Trophoblast cell (in vitro differentiated cells and primary cell): ENCODE data around the gene TMCO6.

Experiments used
- DNase-seq, 2 donors: peaks; one replicate each; pipeline ENCODE4 v3.0.0-alpha.2; 2016
- H2AFZ ChIP-seq: 2 replicates; pipeline ENCODE4 v1.6.1; 2013; ENCODE audit warnings: low read length, moderate library complexity, mild to moderate bottlenecking; ENCODE audit not compliant: insufficient read depth, poor library complexity
- H2AK5ac ChIP-seq: 2 replicates; pipeline ENCODE4 v1.6.1; 2013; ENCODE audit warnings: mild to moderate bottlenecking, low read length
- H2BK120ac ChIP-seq: 2 replicates; pipeline ENCODE4 v1.6.1; 2013; ENCODE audit warnings: low read length, mild to moderate bottlenecking, moderate library complexity; ENCODE audit not compliant: insufficient read depth, poor library complexity
- H2BK12ac ChIP-seq: 2 replicates; pipeline ENCODE4 v1.6.1; 2013; ENCODE audit warnings: mild to moderate bottlenecking, low read length, moderate library complexity
- H2BK5ac ChIP-seq: 2 replicates; pipeline ENCODE4 v1.6.1; 2013; ENCODE audit warnings: low read length, low read depth, moderate library complexity, mild to moderate bottlenecking; ENCODE audit not compliant: poor library complexity
- H3K14ac ChIP-seq: 2 replicates; pipeline ENCODE4 v1.6.1; 2013; ENCODE audit warnings: mild to moderate bottlenecking, low read length
- H3K18ac ChIP-seq: 2 replicates; pipeline ENCODE4 v1.6.1; 2013; ENCODE audit warnings: mild to moderate bottlenecking, low read length
- H3K23ac ChIP-seq: 2 replicates; pipeline ENCODE4 v1.6.1; 2013; ENCODE audit warnings: low read length
- H3K27ac ChIP-seq: 2 replicates; pipeline ENCODE4 v1.5.1; 2013; ENCODE audit warnings: low read depth, mild to moderate bottlenecking, inconsistent platforms, low read length, moderate library complexity
- H3K27me3 ChIP-seq: 2 replicates; pipeline ENCODE4 v1.6.1; 2013; ENCODE audit warnings: inconsistent platforms, mild to moderate bottlenecking, low read length, moderate library complexity; ENCODE audit not compliant: insufficient read depth
- H3K36me3 ChIP-seq, 2 experiments: 1 replicate in 1 of 2; 2 replicates in 1 of 2; pipeline ENCODE4 v1.6.1; 2013; ENCODE audit warnings: low read length in 2 of 2, mild to moderate bottlenecking in 2 of 2, moderate library complexity in 1 of 2; ENCODE audit not compliant: insufficient read depth in 2 of 2, control insufficient read depth in 1 of 2
- H3K4ac ChIP-seq: 2 replicates; pipeline ENCODE4 v1.6.1; 2013; ENCODE audit warnings: low read depth, mild to moderate bottlenecking, low read length, moderate library complexity
- H3K4me1 ChIP-seq, 2 experiments: 1 replicate in 1 of 2; 2 replicates in 1 of 2; pipeline ENCODE4 v1.6.1; 2013; ENCODE audit warnings: low read length in 2 of 2, mild to moderate bottlenecking in 2 of 2, moderate library complexity in 1 of 2; ENCODE audit not compliant: insufficient read depth in 2 of 2, control insufficient read depth in 1 of 2
- H3K4me2 ChIP-seq: 2 replicates; pipeline ENCODE4 v1.6.1; 2013; ENCODE audit warnings: inconsistent platforms, mild to moderate bottlenecking, low read length, moderate library complexity
- H3K4me3 ChIP-seq: 2 replicates; pipeline ENCODE4 v1.5.1; 2013; ENCODE audit warnings: mild to moderate bottlenecking, low read depth, low read length, inconsistent platforms
- H3K79me1 ChIP-seq: one replicate; pipeline ENCODE4 v1.6.1; 2013; ENCODE audit warnings: low read length
- H3K79me2 ChIP-seq: 2 replicates; pipeline ENCODE4 v1.6.1; 2013; ENCODE audit warnings: low read length, mild to moderate bottlenecking; ENCODE audit not compliant: control insufficient read depth, insufficient read depth, poor library complexity
- H3K9ac ChIP-seq: 2 replicates; pipeline ENCODE4 v1.6.1; 2013; ENCODE audit warnings: mild to moderate bottlenecking, low read length
- H3K9me3 ChIP-seq: 2 replicates; pipeline ENCODE4 v1.6.1; 2013; ENCODE audit warnings: low read depth, mild to moderate bottlenecking, control low read depth, inconsistent platforms, low read length; ENCODE audit not compliant: insufficient read depth
- H4K12ac ChIP-seq: 2 replicates; pipeline ENCODE4 v1.6.1; 2013; ENCODE audit warnings: low read depth, mild to moderate bottlenecking, low read length, moderate library complexity
- H4K8ac ChIP-seq: 2 replicates; pipeline ENCODE4 v1.6.1; 2013; ENCODE audit warnings: low read depth, mild to moderate bottlenecking, low read length, moderate library complexity
- H4K91ac ChIP-seq: one replicate; pipeline ENCODE4 v1.6.1; 2013; ENCODE audit warnings: low read depth, mild to moderate bottlenecking, low read length, moderate library complexity
- WGBS: extraction: QIAGEN DNeasy Blood & Tissue Kit; methylation state at CpG from one replicate; pipeline ENCODE4 v1.1.7; 2013; ENCODE audit warnings: missing lambda C conversion rate; ENCODE audit not compliant: insufficient read length, insufficient coverage; ENCODE audit errors: extremely low coverage; 5-methylcytosine and 5-hydroxymethylcytosine counted together

TMCO6 gene

DNA sequence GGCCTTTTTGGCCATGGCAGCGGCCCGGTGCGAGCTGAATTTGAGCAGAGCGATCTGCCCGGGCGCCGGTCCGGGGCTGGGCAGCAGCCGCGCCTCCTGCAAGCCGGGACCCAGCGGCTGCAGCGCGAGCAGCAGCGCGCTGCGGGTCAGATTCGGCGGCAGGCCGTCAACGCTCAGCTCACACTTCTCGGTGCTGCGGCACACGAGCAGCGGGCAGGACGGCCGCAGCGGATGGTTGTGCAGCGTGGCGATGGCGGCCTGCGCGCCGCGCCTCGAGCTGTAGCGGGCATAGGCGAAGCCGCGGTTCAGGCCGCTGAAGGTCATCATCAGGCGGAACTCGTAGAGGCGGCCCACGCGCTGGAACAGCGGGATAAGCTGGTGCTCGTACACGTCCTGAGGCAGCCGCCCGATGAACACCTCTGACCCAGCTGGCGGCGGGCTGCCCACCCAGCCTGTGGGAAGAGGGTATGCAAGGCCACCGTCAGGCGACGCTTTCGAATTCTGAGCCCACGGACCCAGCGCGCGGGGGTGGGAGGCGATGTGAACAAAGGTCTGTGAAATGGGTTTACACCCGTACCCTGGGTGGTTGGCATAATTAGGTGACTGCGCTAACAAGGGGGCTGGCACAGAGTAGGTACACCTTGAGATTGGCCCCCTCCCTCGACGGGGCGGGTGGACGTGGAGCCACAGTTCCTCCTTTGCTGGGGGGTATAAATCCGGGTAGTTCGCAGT, 33.4 kb downstream of the TMCO6 start:
- Histone ChIP-seq H3K27ac (no peak overlapping the region), H3K18ac (no peak overlapping the region), H3K9me3 (peaks cover 3% of the 10 kb centered on the region), H3K4me1 (no peaks in the 10 kb centered on the region), H2AFZ (no peak overlapping the region), H3K4me3 (no peak overlapping the region), H3K79me2 (no peaks in the 10 kb centered on the region), H3K27me3 (no peaks in the 10 kb centered on the region), H3K9ac (no peak overlapping the region), H3K14ac (no peak overlapping the region), H2AK5ac (no peak overlapping the region), H3K23ac (no peak overlapping the region), H2BK5ac (no peak overlapping the region), H2BK12ac (no peak overlapping the region), H3K79me1 (no peaks in the 10 kb centered on the region), H3K4ac (no peak overlapping the region), H4K91ac (no peak overlapping the region), H3K36me3 (peaks cover 69 to 81% of the 10 kb centered on the region in 2 experiments), H4K12ac (no peak overlapping the region), H4K8ac (no peak overlapping the region), H3K4me2 (no peak overlapping the region), H2BK120ac (no peak overlapping the region)
- DNase-seq: peak in 1 of 2 donors; percentile 13
- WGBS: no CpG with 5 or more reads among the region's 70 CpGs

DNA sequence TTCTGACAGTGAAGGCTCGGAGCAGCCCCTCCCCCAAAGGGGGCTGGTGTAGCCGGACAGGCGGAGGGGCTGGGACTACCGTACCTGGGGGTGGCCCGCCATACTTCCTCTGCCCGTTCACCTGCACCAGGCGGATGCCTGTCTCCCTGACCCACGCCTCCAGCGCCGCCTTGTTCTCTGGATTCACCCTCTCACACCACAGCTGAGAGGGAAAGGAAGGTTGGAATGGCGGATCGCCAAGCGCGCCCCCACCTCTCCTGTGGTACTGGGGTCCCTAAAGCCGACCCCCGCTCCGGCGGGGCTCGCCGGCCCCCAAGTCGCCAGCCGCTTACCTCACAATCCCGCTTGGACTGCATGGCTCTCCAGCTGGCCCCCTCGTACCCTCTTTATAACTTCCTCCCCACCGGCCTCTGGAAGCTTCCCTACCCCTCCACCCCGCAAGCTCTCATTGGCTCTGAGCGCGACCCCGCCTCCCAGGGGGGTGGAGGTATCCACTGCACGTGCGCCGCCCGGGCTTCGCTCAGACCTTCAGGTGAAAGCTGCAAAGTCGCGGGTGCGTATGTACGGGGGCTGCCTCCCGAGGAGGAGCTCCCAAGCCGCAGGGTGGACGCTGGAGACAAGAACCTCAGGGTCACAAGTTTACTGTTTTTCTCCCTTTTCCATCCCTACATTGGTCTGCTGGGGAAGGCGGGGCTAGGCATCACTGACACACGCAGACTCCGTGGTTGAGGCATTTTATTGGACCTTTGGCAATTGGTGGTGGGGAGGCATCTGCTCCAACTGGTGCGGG, 34.1 kb downstream of the TMCO6 start, which contains the start of gene DND1:
DND1 (minus strand) TSS at position 390 of the 790 bp plus-strand sequence; CDS start at position 356, 34 bp downstream.
- Histone ChIP-seq H4K8ac (no peak within 1 kb of the TSS), H3K27me3 (no peaks in the 10 kb centered on the region), H3K9ac (no peak within 1 kb of the TSS), H3K36me3 (peaks cover 67 to 80% of the 10 kb centered on the region in 2 experiments), H4K12ac (no peak within 1 kb of the TSS), H3K9me3 (peaks cover 3% of the 10 kb centered on the region), H2BK5ac (no peak within 1 kb of the TSS), H3K79me1 (no peaks in the 10 kb centered on the region), H3K4ac (no peak within 1 kb of the TSS), H2BK12ac (no peak within 1 kb of the TSS), H2BK120ac (no peak within 1 kb of the TSS), H2AFZ (no peak within 1 kb of the TSS), H3K14ac (no peak within 1 kb of the TSS), H3K4me1 (no peaks in the 10 kb centered on the region), H3K4me3 (no peak within 1 kb of the TSS), H2AK5ac (no peak within 1 kb of the TSS), H4K91ac (no peak within 1 kb of the TSS), H3K23ac (no peak within 1 kb of the TSS), H3K18ac (no peak within 1 kb of the TSS), H3K27ac (no peak within 1 kb of the TSS), H3K4me2 (no peak within 1 kb of the TSS), H3K79me2 (no peaks in the 10 kb centered on the region)
- WGBS: no CpG with 5 or more reads among the region's 45 CpGs
- DNase-seq: no peak

DNA sequence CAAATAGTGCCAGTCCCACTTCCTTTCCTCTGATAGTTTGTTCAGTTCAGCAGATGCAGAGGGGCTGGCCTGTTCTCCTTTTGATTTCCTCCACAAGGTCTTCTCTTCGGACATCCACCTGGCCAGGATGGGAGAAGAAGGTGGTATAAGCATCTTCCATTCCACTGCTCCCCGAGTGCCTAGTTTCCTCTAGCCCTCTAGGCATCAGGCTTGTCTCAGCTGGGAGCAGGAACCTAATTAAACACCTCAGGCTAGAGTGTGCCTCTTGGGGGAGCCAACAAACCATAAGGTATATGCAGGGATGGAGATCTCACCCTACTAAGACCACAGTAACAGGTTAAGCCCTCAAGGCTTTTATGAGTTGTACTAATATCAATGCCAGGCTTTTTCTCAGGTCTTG, 35.0 kb downstream of the TMCO6 start:
- Histone ChIP-seq H3K23ac (no peak overlapping the region), H4K8ac (no peak overlapping the region), H3K27ac (no peak overlapping the region), H2BK5ac (no peak overlapping the region), H4K91ac (no peak overlapping the region), H3K79me2 (no peaks in the 10 kb centered on the region), H3K4ac (no peak overlapping the region), H3K36me3 (peaks cover 62 to 77% of the 10 kb centered on the region in 2 experiments), H3K9me3 (peaks cover 3% of the 10 kb centered on the region), H3K14ac (no peak overlapping the region), H3K4me2 (no peak overlapping the region), H3K18ac (no peak overlapping the region), H2AFZ (no peak overlapping the region), H3K79me1 (no peaks in the 10 kb centered on the region), H3K9ac (no peak overlapping the region), H3K27me3 (no peaks in the 10 kb centered on the region), H3K4me1 (no peaks in the 10 kb centered on the region), H2BK120ac (no peak overlapping the region), H2BK12ac (no peak overlapping the region), H3K4me3 (no peak overlapping the region), H4K12ac (no peak overlapping the region), H2AK5ac (no peak overlapping the region)
- no CpG with 5 or more reads among the region's 2 CpGs for WGBS
- no peak for DNase-seq

DNA sequence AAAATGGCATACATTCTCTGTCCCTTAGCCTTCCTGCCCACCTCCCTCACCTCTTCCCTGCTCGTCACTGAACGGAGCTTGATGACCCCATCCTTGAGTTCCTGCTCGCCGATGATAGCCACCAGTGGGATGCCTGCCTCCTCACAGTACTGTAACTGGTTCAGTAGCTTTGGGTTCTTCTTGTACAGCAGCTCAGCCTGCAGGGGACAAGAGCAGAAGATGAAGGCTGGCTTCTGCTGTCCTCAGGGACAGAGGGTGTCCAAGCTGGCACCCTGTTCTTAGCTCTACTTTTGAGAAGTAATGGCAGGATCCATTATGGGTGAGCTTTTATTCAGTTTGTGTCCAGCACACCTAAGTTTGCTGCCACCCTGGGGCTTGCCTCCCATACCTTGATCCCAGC, 35.4 kb downstream of the TMCO6 start:
- no CpG with 5 or more reads among the region's 4 CpGs for WGBS
- H4K91ac ChIP-seq: no peak overlapping the region
- no peak overlapping the region for H3K27ac ChIP-seq
- H4K8ac ChIP-seq: no peak overlapping the region
- H2BK12ac ChIP-seq: no peak overlapping the region
- H3K79me1 ChIP-seq: no peaks in the 10 kb centered on the region
- no peak overlapping the region for H2BK5ac ChIP-seq
- H3K23ac ChIP-seq: no peak overlapping the region
- peaks cover 3% of the 10 kb centered on the region for H3K9me3 ChIP-seq
- H3K4me1 ChIP-seq: no peaks in the 10 kb centered on the region
- no peak overlapping the region for H3K14ac ChIP-seq
- no peak for DNase-seq
- no peaks in the 10 kb centered on the region for H3K27me3 ChIP-seq
- H3K36me3 ChIP-seq: peaks cover 58 to 77% of the 10 kb centered on the region in 2 experiments
- no peak overlapping the region for H2AK5ac ChIP-seq
- no peak overlapping the region for H2AFZ ChIP-seq
- H3K9ac ChIP-seq: no peak overlapping the region
- H4K12ac ChIP-seq: no peak overlapping the region
- no peak overlapping the region for H2BK120ac ChIP-seq
- no peaks in the 10 kb centered on the region for H3K79me2 ChIP-seq
- H3K4me2 ChIP-seq: no peak overlapping the region
- H3K4ac ChIP-seq: no peak overlapping the region
- no peak overlapping the region for H3K18ac ChIP-seq
- no peak overlapping the region for H3K4me3 ChIP-seq
